ENCODE results near the gene USP49.

DNA sequence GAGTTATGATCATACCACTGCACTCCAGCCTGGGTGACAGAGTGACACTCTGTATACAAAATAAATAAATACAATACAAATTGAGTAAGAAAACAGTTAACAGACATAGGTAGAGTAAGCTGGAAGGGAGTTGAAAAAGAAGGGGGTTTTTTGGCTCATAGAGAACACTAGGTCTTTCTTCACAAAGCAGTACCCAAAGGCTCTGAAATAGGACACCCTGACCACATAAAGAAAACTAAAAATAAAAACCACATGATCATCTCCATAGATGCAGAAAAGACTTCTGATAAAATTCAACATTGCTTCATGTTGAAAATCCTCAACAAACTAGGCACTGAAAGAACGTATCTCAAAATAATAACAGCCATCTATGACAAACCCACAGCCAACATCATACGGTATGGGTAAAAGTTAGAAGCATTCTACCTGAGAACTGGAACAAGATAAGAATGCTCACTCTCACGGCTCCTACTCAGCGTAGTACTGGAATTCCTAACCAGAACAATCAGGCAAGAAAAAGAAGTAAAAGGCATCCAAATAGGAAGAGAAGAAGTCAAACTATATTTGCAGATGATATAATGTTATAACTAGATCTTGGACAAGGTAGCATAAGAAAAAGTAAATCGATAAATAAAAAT lies 59.0 kb downstream of the USP49 start:
- TF ChIP-seq POLR2A (IDR thresholded peaks at IDR 0.05) (no peak), CTCF (IDR thresholded peaks at IDR 0.05) (no peak), EP300 (IDR thresholded peaks at IDR 0.05) (no peak)
